Measurements from ENCODE around the gene WDR83.
"Not testable (repeated sequence)": the region's sequence is repeated elsewhere in the genome, so short reads cannot be mapped to it uniquely, and the experiment has no call there.

Gene WDR83

GRCh38 chr19:12655546-12655945 lies 11.1 kb upstream of the WDR83 start:
- DNase-seq, result no peak

DNA sequence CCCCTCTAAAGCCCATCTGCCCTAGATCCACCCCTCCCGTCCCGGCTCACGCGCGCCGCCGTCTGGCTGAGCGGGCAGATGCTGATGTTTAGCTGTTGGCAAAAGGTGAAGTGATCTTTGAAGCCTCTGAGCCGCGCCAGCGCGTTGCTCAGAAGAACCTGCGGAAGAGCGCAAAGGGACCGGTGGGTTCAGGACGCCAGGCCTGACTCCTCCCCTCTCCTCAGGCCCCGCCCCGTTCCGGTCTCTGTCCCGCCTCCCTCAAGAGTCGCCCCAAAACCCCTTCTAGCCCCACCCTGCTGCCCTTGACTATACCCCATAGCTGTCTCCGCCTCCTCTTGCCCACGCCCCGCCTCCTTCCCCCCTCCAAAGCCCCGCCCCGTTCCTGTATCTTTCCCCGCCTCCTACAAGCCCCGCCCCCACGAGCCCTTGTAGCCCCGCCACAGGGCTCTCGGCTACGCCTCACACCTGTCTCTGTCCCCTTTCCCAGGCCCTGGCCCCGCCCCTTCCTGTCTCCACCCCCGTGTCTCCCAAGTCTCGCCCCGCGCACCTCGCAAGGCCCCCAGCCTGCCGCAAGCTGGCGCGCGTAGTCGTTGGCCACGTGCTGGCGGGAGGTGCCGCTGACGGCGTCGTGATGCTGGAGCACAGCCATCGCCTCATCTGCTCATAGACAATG lies 9.6 kb upstream of the WDR83 start:
- DNase-seq, result no peak

DNA sequence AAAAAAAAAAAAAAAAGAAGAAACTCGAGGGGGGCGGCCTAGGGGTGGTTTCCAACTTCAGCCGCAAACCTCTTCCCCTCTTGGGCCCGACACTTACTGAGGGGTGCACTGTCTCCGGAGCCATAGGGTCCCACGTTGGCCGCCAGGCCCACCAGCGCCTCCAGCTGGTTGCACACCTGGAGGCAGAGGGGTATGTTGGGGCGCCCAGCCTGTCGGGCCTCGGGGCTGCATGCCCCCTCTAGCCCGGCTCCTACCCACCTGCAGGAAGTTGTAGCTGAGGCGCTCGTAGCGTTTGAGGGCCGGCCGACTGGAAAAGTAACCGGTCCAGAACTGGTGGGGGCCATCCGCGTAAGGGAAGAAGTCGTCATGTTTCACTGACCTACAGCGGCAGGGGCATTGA lies 8.6 kb upstream of the WDR83 start:
- DNase-seq, result no peak

DNA sequence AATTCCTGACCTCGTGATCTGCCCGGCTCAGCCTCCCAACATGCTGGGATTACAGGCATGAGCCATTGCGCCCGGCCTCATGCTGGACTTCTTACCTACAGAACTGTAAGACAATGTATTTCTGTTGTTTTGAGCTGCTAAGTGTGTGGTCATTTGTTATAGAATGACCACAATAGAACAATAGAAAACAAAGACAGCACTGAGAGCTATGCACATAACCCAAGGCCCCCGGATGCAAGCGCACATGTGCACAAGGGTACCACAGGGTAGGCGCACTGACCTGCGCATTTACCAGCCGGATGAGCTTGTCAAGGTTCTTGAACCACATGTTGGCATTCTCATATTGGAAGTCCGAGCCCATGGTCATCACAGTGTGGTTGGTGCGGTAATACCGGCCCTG lies 5.6 kb upstream of the WDR83 start:
- peak in 15 of 58 donors; percentile 3 to 65 (median 28) for DNase-seq

GRCh38 chr19:12664406-12665280 lies 2.0 kb upstream of the WDR83 start:
- peak in 1 of 58 donors; percentile 17 for DNase-seq

DNA sequence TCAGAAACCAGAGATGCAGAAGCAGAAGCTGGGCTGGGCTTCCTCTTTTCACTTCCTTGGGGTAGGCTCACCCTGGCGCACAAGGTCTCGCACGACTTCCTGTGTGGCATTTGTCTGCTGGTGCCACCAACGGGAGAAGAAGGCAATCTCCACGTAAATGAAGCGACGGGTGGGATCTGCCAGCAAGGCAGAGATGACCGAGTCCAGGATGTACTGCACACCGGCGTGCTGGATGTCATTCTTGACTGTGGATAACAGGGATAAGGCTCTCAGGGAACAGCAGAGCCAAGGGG lies 1.4 kb upstream of the WDR83 start:
- peak in 17 of 58 donors; percentile 3 to 52 (median 16) for DNase-seq

GRCh38 chr19:12665671-12666264 lies 839 bp upstream of the WDR83 start:
- no peak for DNase-seq

DNA sequence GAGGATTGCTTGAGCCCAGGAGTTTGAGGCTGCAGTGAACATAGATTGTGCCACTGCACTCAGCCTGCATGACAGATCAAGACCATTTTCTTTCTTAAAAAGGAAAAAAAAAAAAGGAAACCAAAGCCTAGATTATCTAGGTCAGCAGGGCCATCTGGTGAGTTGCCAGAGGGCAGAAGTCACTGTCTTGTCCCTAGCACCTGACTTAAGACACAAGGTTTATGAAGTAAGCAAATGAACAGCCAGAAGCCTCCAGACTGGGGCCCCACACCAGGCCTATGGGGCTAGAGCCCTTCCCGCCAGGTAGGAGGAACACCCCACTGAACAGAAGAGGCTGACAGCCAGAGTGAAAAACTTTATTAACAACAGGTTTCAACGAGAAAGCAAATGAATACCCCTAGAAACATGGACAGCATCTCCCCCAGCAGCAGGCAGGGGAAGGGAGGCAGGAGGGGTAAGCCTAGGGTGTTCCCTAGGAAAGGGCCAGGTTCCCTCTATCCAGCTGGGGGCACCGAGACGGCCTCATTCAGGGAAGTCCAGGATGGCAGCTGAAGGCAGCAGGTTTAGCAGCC lies 1.2 kb downstream of the WDR83 start:
- no peak for DNase-seq

DNA sequence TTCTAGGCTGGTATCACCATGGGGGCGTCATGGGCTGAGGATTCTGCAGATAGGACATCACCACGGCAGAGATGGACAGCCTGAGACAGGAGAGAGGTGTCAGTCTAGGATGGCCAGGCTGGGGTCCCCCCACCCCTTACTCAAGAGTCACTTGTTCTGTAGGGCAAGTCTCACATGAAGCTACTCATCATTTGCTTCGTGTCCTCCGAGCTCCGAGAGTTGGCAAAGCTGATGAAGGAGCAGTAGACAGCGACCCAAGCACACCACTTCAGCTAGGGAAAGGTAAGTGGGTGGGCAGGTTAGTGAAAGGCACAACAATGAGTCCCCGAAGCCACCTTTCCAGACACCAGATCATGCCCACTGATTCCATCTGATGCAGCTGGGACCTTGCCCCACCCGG lies 1.7 kb downstream of the WDR83 start:
- no peak for DNase-seq

GRCh38 chr19:12668932-12669269 lies 2.3 kb downstream of the WDR83 start:
- peak in 33 of 58 donors; percentile 28 to 75 (median 65) for DNase-seq

DNA sequence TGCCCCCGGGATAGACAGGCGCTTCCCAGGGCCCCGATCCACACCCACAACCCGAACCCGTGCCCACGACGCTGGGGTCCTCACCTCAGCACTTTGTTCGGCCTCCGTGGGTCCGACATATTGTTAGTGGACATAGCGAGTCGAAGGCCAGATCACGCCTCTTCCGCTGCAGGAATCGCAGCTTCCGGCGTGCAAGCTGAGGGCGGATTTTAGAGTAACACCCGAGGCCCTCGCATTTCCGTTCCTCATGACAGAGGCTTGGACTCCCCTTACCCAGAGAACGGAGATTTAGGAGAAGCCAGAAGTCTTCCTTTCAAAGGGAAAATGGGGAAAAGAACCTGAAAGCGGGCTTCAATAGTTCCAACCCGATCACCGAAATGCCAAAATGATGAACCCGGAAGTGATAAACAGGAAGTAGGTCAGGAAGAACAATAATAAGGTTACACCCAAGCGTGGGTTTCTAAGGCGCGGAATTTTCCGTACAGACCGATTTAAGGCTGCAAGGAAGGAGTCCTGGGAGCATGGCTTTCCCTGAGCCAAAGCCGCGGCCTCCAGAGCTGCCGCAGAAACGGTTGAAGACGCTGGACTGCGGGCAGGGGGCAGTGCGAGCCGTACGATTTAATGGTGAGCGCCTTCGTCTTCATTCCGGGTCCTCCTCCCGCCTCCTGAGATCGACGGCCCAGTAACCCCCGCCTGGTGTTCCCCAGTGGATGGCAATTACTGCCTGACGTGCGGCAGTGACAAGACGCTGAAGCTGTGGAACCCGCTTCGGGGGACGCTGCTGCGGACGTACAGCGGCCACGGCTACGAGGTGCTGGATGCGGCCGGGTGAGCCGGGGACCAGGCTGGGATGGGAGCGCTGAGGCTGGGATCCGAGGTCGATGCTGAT lies 2.9 kb downstream of the WDR83 start:
- DNase-seq, result peak in 57 of 58 donors; percentile 36 to 90 (median 78)

DNA sequence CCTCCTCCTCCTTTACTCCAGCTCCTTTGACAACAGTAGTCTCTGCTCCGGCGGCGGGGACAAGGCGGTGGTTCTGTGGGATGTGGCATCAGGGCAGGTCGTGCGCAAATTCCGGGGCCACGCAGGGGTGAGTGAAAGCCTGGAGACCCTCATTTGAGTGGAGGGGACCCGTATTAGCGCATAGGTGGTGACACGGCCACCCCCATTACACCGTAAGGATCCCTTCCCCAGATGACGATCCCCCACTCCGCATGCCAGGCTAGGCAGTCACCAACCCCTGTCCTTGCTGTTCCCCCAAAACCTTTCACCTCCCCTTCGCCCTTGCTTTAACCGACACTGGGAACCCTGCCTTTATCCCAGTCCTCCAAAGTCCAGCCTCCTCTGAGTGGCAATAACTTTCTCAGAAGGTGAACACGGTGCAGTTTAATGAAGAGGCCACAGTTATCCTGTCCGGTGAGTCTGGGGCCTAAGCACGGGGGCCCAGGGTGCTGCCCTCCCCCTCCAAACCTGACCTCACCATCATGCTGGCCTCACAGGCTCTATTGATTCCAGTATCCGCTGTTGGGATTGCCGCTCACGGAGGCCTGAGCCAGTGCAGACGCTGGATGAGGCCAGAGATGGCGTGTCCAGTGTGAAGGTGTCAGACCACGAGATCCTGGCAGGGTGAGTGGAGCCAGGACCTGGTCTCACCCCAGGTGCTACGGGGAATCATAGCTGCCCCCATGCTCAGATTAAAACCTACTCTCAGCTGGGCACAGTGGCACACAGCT lies 3.7 kb downstream of the WDR83 start:
- DNase-seq, result no peak

GRCh38 chr19:12672744-12673143 lies 6.1 kb downstream of the WDR83 start:
- no peak for DNase-seq

DNA sequence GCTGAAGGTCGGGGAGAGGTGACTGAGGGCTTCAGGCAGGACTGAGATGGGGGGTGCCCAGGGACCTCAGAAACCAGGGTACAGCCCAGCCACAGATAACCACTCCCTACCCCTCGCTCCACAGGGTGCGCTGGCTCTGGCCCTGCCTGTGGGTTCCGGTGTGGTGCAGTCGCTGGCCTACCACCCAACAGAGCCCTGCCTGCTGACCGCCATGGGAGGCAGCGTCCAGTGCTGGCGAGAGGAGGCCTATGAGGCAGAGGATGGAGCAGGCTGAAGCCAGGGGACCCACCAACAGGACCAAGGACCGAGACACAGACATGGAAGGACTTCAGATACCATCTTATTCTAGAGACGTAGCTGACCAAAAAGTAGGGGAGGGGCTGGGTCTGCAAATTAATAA lies 8.8 kb downstream of the WDR83 start:
- no peak for DNase-seq

- no peak for DNase-seq
These were observed 9.3 kb downstream of the WDR83 start for GRCh38 chr19:12675940-12676339.

DNA sequence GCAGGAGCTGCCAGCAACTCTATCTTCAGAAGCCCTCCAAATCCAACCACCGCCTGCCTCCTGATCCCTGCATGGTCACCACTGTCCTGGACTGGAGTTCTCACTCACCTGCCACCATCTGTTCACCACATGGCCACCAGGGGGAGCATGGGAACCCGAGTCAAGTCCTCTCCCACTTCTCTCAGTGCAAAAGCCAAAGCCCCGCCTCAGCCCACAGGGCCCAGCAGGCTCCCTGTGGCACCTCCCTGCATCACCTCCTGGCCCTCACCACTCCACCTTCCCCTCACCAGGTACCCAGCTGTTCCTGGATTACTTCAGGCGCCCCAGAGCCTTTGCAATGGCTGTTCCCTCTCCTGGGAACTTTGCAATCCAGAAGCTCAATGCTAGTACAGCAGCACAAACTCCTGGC lies 9.8 kb downstream of the WDR83 start:
- DNase-seq, result peak in 55 of 58 donors; percentile 2 to 86 (median 44)

GRCh38 chr19:12676928-12677327 lies 10.3 kb downstream of the WDR83 start:
- no peak for DNase-seq

DNA sequence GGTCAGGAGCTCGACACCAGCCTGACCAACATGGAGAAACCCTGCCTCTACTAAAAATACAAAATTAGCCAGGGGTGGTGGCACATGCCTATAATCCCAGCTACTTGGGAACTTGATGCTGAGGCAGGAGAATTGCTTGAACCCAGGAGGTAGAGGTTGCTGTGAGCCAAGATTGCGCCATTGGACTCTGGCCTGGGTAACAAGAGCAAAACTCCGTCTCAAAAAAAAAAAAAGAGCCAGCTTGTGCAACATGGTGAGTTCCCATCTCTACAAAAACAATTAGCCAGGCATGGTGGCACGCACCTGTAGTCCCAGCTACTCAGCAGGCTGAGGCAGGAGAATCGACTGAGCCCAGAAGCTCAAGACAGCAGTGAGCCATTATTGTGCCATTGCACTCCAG lies 11.4 kb downstream of the WDR83 start:
- DNase-seq, result not testable (repeated sequence)

DNA sequence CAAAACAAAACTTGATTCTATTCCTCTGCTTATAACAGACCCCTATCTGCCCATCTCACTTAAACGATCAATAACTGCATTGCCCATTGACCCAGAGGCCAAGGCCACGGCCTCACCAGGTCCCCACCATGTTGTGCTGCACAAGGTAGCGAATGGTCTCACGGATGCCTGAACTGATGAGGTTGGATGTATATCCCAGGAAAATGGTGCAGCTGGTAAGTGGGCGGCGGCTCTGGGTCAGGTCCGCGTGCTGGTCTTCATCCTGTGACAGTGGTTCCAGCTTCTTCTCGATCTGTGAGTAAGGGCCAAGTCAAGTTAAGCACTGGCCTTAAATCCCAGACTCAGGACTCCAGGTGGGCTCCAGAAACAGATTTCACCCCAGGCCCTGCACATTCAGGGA lies 13.4 kb downstream of the WDR83 start:
- no peak for DNase-seq
